ENCODE data around the gene XPNPEP1.

Gene XPNPEP1

DNA sequence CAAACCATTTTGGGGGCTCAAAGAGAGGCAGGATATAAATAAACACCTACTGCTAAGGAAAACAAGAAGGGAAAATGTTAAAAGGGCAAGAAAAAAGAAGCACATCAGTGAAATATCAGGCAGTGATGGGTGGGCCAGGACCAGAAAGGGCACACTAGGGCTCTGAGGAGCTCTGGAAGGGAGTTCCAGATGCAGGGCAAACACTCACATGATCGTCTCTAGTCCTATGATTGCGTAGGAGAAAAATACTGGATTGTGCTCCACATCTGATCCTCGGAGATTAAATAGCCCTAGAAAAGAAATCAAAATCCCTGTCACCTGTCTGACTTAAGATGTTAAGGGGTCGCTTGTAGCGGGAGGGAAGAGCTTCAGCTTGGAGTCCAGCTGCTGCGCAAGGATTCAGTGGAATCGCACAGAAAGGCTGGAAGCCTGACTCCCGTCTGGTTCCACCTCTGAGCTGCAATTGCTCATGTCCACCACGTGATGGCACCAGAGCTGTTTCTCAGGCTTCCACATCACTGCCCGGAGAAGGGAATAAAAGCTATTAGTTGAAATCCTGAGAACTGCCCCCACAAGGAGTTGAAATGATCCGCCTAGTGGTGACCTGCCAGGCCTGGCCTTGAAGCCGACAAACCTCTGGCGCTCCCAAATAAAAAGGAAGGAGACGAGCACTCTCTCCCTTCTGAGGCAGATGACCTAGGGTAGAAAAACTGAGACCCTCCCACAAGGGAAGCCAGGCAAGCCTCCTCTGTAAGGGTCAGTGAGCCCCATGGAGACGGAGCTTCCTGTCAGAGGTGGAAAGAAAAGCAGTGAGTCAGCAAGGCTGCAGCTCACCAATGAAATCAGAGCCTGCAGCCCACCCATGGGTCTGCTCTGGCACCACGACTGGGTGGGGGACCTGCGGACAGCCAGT lies 39.2 kb downstream of the XPNPEP1 start:
- Histone ChIP-seq H3K27ac (ENCODE audit: low read depth, low read length, poor library complexity, severe bottlenecking) (no peak overlapping the region), H3K79me2 (ENCODE audit: insufficient read depth, low read length) (no peaks in the 10 kb centered on the region), H3K9me3 (ENCODE audit: low read length) (no peaks in the 10 kb centered on the region), H4K20me1 (ENCODE audit: insufficient read depth, low read length) (no peaks in the 10 kb centered on the region), H3K4me1 (ENCODE audit: insufficient read depth, low read length, severe bottlenecking) (peaks cover 8% of the 10 kb centered on the region), H2AFZ (ENCODE audit: low read length) (no peak overlapping the region), H3F3A (ENCODE audit: insufficient read depth, low read length) (no peaks in the 10 kb centered on the region), H3K4me3 (ENCODE audit: low read depth, low read length, poor library complexity, severe bottlenecking) (no peak overlapping the region), H3K27me3 (ENCODE audit: insufficient read depth, low read length) (no peaks in the 10 kb centered on the region), H3K9ac (ENCODE audit: low read length) (no peak overlapping the region), H3K36me3 (ENCODE audit: insufficient read depth, low read length) (peaks cover 78% of the 10 kb centered on the region), H3K4me2 (ENCODE audit: low read length) (peak overlapping the region; percentile 26; the same call in 1 of the 2 replicates), H3K9me2 (ENCODE audit: low read depth, low read length) (no peaks in the 10 kb centered on the region)
- TF ChIP-seq, protein P1, sequence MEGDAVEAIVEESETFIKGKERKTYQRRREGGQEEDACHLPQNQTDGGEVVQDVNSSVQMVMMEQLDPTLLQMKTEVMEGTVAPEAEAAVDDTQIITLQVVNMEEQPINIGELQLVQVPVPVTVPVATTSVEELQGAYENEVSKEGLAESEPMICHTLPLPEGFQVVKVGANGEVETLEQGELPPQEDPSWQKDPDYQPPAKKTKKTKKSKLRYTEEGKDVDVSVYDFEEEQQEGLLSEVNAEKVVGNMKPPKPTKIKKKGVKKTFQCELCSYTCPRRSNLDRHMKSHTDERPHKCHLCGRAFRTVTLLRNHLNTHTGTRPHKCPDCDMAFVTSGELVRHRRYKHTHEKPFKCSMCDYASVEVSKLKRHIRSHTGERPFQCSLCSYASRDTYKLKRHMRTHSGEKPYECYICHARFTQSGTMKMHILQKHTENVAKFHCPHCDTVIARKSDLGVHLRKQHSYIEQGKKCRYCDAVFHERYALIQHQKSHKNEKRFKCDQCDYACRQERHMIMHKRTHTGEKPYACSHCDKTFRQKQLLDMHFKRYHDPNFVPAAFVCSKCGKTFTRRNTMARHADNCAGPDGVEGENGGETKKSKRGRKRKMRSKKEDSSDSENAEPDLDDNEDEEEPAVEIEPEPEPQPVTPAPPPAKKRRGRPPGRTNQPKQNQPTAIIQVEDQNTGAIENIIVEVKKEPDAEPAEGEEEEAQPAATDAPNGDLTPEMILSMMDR (IDR thresholded peaks at IDR 0.05; ENCODE audit: low read length): peak; percentile 93
- TF ChIP-seq EZH2 (IDR thresholded peaks at IDR 0.05; ENCODE audit: borderline replicate concordance, low read length): no peak

DNA sequence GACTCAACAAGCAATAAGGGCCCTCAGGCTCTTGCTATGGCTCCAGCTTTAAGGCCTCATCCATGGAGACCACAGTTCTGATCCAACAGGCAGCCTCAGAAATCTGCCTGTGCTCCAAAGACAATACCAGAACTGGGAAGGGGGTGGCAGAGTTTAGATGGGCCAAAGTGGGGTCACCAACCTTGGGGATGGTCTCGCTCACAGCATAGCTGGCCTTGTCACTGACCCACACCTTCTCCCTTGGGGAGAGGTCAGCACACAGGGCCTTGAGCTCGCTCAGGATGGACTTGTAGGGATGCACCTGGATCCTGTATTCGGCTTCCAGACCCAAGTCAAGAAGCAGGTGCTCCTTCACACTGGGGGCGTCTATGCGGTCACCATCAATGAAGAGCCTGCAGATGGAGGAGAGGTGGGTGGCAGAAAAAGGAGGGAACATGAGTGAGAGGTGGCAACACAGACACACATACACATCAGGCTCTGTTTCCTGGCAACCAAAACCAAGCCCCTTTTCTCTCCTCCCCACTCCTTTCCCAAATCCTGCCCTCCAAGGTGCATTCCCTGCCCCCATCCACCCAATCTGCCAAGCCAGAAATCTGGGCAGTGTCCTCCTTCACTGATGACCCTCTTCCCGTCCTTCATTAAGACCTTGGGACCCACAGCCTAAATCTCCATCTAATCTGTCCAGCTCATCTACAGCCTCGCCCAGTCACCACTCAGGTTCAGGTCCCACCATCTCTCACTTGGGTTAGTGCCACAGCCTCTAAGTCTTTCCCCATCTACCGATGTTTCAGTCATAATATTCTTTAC lies 40.9 kb downstream of the XPNPEP1 start:
- Histone ChIP-seq H3K4me1 (ENCODE audit: insufficient read depth, low read length, severe bottlenecking) (peaks cover 8% of the 10 kb centered on the region), H3K9me2 (ENCODE audit: low read depth, low read length) (no peaks in the 10 kb centered on the region), H3K79me2 (ENCODE audit: insufficient read depth, low read length) (no peaks in the 10 kb centered on the region), H3K36me3 (ENCODE audit: insufficient read depth, low read length) (peaks cover 68% of the 10 kb centered on the region), H3F3A (ENCODE audit: insufficient read depth, low read length) (no peaks in the 10 kb centered on the region), H3K9me3 (ENCODE audit: low read length) (no peaks in the 10 kb centered on the region), H3K9ac (ENCODE audit: low read length) (no peak overlapping the region), H3K27ac (ENCODE audit: low read depth, low read length, poor library complexity, severe bottlenecking) (no peak overlapping the region), H2AFZ (ENCODE audit: low read length) (no peak overlapping the region), H3K4me3 (ENCODE audit: low read depth, low read length, poor library complexity, severe bottlenecking) (no peak overlapping the region), H4K20me1 (ENCODE audit: insufficient read depth, low read length) (no peaks in the 10 kb centered on the region), H3K4me2 (ENCODE audit: low read length) (no peak overlapping the region), H3K27me3 (ENCODE audit: insufficient read depth, low read length) (no peaks in the 10 kb centered on the region)
- TF ChIP-seq, protein P1 (IDR thresholded peaks at IDR 0.05; ENCODE audit: low read length): no peak
- no peak for TF ChIP-seq EZH2 (IDR thresholded peaks at IDR 0.05; ENCODE audit: borderline replicate concordance, low read length)

DNA sequence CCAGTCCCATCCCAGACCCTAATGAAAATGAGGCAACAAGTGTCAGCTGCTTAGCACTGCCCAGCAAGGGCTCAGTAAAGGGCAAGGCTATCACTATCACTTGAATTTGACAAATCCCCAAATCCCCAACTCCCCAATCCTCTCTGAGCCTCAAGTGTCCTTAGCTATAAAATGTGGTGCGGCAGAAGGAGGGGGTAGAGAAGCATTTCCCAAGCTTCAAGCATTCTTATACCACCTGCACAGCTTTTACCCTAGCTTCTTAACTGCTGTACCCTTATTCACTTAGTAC lies 41.6 kb downstream of the XPNPEP1 start:
- Histone ChIP-seq H3K9me2 (ENCODE audit: low read depth, low read length) (no peaks in the 10 kb centered on the region), H3K4me1 (ENCODE audit: insufficient read depth, low read length, severe bottlenecking) (peaks cover 8% of the 10 kb centered on the region), H3K36me3 (ENCODE audit: insufficient read depth, low read length) (peaks cover 70% of the 10 kb centered on the region), H3K9me3 (ENCODE audit: low read length) (no peaks in the 10 kb centered on the region), H2AFZ (ENCODE audit: low read length) (no peak overlapping the region), H3K27ac (ENCODE audit: low read depth, low read length, poor library complexity, severe bottlenecking) (no peak overlapping the region), H4K20me1 (ENCODE audit: insufficient read depth, low read length) (no peaks in the 10 kb centered on the region), H3K79me2 (ENCODE audit: insufficient read depth, low read length) (no peaks in the 10 kb centered on the region), H3K9ac (ENCODE audit: low read length) (no peak overlapping the region), H3F3A (ENCODE audit: insufficient read depth, low read length) (no peaks in the 10 kb centered on the region), H3K27me3 (ENCODE audit: insufficient read depth, low read length) (no peaks in the 10 kb centered on the region), H3K4me2 (ENCODE audit: low read length) (no peak overlapping the region), H3K4me3 (ENCODE audit: low read depth, low read length, poor library complexity, severe bottlenecking) (no peak overlapping the region)
- TF ChIP-seq, protein P1 (IDR thresholded peaks at IDR 0.05; ENCODE audit: low read length): no peak
- no peak for TF ChIP-seq EZH2 (IDR thresholded peaks at IDR 0.05; ENCODE audit: borderline replicate concordance, low read length)

All from OCI-LY1 (cell line).